Fibroblast of lung (primary cell): ENCODE results near the gene UBD.

Source experiments
- EZH2 ChIP-seq: IDR thresholded peaks from 2 replicates; pipeline ENCODE4 v1.5.1; 2012; ENCODE audit warnings: low read length, control low read depth, mild to moderate bottlenecking; ENCODE audit errors: missing control alignments
- TF ChIP-seq, protein P1 (sequence below), 2 donors: IDR thresholded peaks in 1 of 2; conservative IDR thresholded peaks in 1 of 2; 1 replicate in 1 of 2; 2 replicates in 1 of 2; pipeline ENCODE4 v1.5.1; 2011 to 2012; ENCODE audit warnings: low read length in 2 of 2, control low read depth in 1 of 2, inconsistent platforms in 1 of 2, low read depth in 1 of 2, mild to moderate bottlenecking in 1 of 2

- TF ChIP-seq, protein P1, sequence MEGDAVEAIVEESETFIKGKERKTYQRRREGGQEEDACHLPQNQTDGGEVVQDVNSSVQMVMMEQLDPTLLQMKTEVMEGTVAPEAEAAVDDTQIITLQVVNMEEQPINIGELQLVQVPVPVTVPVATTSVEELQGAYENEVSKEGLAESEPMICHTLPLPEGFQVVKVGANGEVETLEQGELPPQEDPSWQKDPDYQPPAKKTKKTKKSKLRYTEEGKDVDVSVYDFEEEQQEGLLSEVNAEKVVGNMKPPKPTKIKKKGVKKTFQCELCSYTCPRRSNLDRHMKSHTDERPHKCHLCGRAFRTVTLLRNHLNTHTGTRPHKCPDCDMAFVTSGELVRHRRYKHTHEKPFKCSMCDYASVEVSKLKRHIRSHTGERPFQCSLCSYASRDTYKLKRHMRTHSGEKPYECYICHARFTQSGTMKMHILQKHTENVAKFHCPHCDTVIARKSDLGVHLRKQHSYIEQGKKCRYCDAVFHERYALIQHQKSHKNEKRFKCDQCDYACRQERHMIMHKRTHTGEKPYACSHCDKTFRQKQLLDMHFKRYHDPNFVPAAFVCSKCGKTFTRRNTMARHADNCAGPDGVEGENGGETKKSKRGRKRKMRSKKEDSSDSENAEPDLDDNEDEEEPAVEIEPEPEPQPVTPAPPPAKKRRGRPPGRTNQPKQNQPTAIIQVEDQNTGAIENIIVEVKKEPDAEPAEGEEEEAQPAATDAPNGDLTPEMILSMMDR (conservative IDR thresholded peaks at IDR 0.05 in 1 of 2, IDR thresholded peaks at IDR 0.05 in 1 of 2; ENCODE audit: low read depth in 1 of 2, low read length in 2 of 2) = no peak
- no peak for TF ChIP-seq EZH2
These were observed 34.9 kb downstream of the UBD start for GRCh38 chr6:29524444-29525310.
